HG03457 (cell line): ENCODE data around the gene CCDC191.
A peak's percentile ranks its signal among the peaks of the same experiment; 100 is the strongest.

Source experiments
- ATAC-seq: cut with Tn5 transposase; IDR thresholded peaks from one replicate; pipeline ENCODE4 v1.9.1; 2021; ENCODE audit warnings: moderate number of reproducible peaks; ENCODE audit not compliant: unreplicated experiment

CCDC191 gene

GRCh38 chr3:113968986-113969385, 87.3 kb downstream of the CCDC191 start:
- no peak for ATAC-seq

- no peak for ATAC-seq
Measured at GRCh38 chr3:113966172-113966571, 90.2 kb downstream of the CCDC191 start.

GRCh38 chr3:113963879-113964278, 92.4 kb downstream of the CCDC191 start:
- no peak for ATAC-seq

GRCh38 chr3:113954091-113954685, 102.1 kb downstream of the CCDC191 start:
- ATAC-seq: no peak

GRCh38 chr3:113953677-113954076, 102.6 kb downstream of the CCDC191 start:
- no peak for ATAC-seq

GRCh38 chr3:113952921-113953320, 103.4 kb downstream of the CCDC191 start:
- ATAC-seq: no peak

- ATAC-seq: peak; percentile 37
Measured at GRCh38 chr3:113948015-113948917, 108.1 kb downstream of the CCDC191 start.

- peak; percentile 55 for ATAC-seq
Measured at GRCh38 chr3:113947372-113948014, 108.8 kb downstream of the CCDC191 start, which contains the start of gene ZDHHC23. Gene ZDHHC23 (plus strand): TSS chr3:113948013. CDS start chr3:113948803, 790 bp downstream.

- ATAC-seq: no peak
Measured at GRCh38 chr3:113946831-113947230, 109.5 kb downstream of the CCDC191 start.

- no peak for ATAC-seq
Measured at GRCh38 chr3:113927556-113927955, 128.8 kb downstream of the CCDC191 start.

GRCh38 chr3:113914646-113915045, 141.7 kb downstream of the CCDC191 start:
- ATAC-seq: no peak
